NCI-H82 (cell line): ENCODE measurements around the gene TRMT44.
"Not testable (repeated sequence)": the region's sequence is repeated elsewhere in the genome, so short reads cannot be mapped to it uniquely, and the experiment has no call there.

Source experiments
- DNase-seq: peaks from one replicate; lab custom pipeline; 2025; lab: John Stamatoyannopoulos, UW

Gene TRMT44

GRCh38 chr4:8407316-8407715 is 33.3 kb upstream of the TRMT44 start:
- no peak for DNase-seq

- DNase-seq: no peak
Measured at GRCh38 chr4:8407756-8408155, 32.8 kb upstream of the TRMT44 start.

- peak; percentile 36 for DNase-seq
Measured at GRCh38 chr4:8409264-8410065, 31.1 kb upstream of the TRMT44 start.

- no peak for DNase-seq
Measured at GRCh38 chr4:8410066-8410625, 30.4 kb upstream of the TRMT44 start.

GRCh38 chr4:8410641-8411271 is 29.8 kb upstream of the TRMT44 start:
- peak; percentile 95 for DNase-seq

- DNase-seq: no peak
Measured at GRCh38 chr4:8411351-8412180, 29.0 kb upstream of the TRMT44 start.

GRCh38 chr4:8412288-8412687 is 28.3 kb upstream of the TRMT44 start:
- no peak for DNase-seq

- no peak for DNase-seq
Measured at GRCh38 chr4:8414377-8414776, 26.2 kb upstream of the TRMT44 start.

GRCh38 chr4:8417071-8417614 is 23.4 kb upstream of the TRMT44 start:
- DNase-seq: no peak

- DNase-seq: no peak
Measured at GRCh38 chr4:8419222-8420041, 21.1 kb upstream of the TRMT44 start.

GRCh38 chr4:8420151-8420550 is 20.4 kb upstream of the TRMT44 start:
- DNase-seq: not testable (repeated sequence)

- no peak for DNase-seq
Measured at GRCh38 chr4:8422327-8422726, 18.2 kb upstream of the TRMT44 start.

- DNase-seq: no peak
Measured at GRCh38 chr4:8422786-8423185, 17.8 kb upstream of the TRMT44 start.

GRCh38 chr4:8427262-8427661 is 13.3 kb upstream of the TRMT44 start:
- peak; percentile 52 for DNase-seq

- peak; percentile 46 for DNase-seq
Measured at GRCh38 chr4:8427761-8428287, 12.8 kb upstream of the TRMT44 start.

GRCh38 chr4:8428288-8429097 is 12.1 kb upstream of the TRMT44 start:
- DNase-seq: peak; percentile 86

GRCh38 chr4:8431553-8431952 is 9.0 kb upstream of the TRMT44 start:
- DNase-seq: no peak

- DNase-seq: peak; percentile 73
Measured at GRCh38 chr4:8433136-8433535, 7.4 kb upstream of the TRMT44 start.

- no peak for DNase-seq
Measured at GRCh38 chr4:8434251-8435073, 6.1 kb upstream of the TRMT44 start.
